SJSA1 (cell line): ENCODE measurements around the gene BRD4. TPM values are rescaled to one million over a fixed set of nuclear protein-coding genes. Genes with fewer than 3 reads are reported as not detected.
A peak's percentile ranks its signal among the peaks of the same experiment; 100 is the strongest.

Experiments
- DNase-seq, 2 experiments: peaks; one replicate each; pipeline ENCODE4 v3.0.0-alpha.2; 2015 to 2020; ENCODE audit warnings: low spot score in 2 of 2, low read depth in 1 of 2
- H3K27ac ChIP-seq: fragments of 250-450 bp; sonication (Bioruptor Pico); 2 replicates; pipeline ENCODE4 v1.5.1; 2020; ENCODE audit warnings: mild to moderate bottlenecking, moderate library complexity
- H3K27me3 ChIP-seq: fragments of 250-450 bp; sonication (Bioruptor Pico); replicated peaks from 2 replicates; pipeline ENCODE4 v1.5.1; 2020; ENCODE audit warnings: mild to moderate bottlenecking, moderate library complexity
- H3K36me3 ChIP-seq: fragments of 250-450 bp; sonication (Bioruptor Pico); 2 replicates; pipeline ENCODE4 v1.5.1; 2020; ENCODE audit warnings: mild to moderate bottlenecking
- H3K4me1 ChIP-seq: fragments of 250-450 bp; sonication (Bioruptor Pico); replicated peaks from 2 replicates; pipeline ENCODE4 v1.6.1; 2021; ENCODE audit warnings: mild to moderate bottlenecking
- H3K4me3 ChIP-seq: fragments of 250-450 bp; sonication (Bioruptor Pico); 2 replicates; pipeline ENCODE4 v1.5.1; 2020; ENCODE audit warnings: mild to moderate bottlenecking
- H3K9me3 ChIP-seq: fragments of 250-450 bp; sonication (Bioruptor Pico); replicated peaks from 2 replicates; pipeline ENCODE4 v1.5.1; 2020; ENCODE audit warnings: mild to moderate bottlenecking
- total RNA-seq: library from RNA; depleted of rRNA; stranded (reverse); fragments of >200 nt; shearing (Covaris generic); gene quantifications from 2 replicates; pipeline ENCODE4 v1.2.3, GENCODE V29; 2014

The BRD4 gene
- total RNA-seq, 1 experiment from 2014 or later = 15.8 TPM

DNA sequence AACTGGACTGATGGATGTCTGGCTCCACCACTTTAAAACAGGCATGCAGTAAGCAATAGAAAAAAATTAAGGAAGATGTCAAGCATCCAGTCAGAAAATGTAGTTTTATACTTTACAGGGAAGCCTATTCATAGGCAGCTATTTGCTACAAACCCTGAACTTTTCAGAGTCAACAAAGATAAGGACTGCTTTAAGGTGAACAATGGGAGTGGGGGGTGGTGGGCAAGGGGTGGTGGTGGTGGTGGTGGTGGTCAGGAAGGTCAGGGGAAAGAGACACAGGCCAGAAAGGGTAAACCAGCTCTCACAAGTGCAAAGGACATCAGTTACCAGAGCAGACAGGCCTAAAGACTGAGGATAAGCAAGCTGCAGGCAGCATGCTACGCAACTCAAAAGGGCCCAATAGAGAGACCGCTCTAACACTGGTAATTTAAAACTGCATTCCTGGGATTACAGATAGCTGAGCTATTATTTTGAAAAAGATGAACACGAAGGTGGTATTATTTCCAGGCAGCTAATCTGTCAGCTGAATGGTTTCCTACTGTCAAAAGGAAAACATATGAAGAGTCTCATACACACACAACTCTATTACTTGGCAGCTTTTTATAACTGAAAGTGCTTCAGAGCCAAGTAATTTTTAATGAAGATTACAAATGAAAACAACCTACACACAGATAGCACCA, 14.8 kb downstream of the BRD4 start:
- Histone ChIP-seq H3K4me1 (peaks cover 62% of the 10 kb centered on the region), H3K27me3 (no peaks in the 10 kb centered on the region), H3K36me3 (peaks cover 19% of the 10 kb centered on the region), H3K27ac (peak overlapping the region; percentile 19; the same call in 1 of the 2 replicates), H3K4me3 (no peak overlapping the region), H3K9me3 (no peaks in the 10 kb centered on the region; the same call in 1 of the 2 replicates)
- DNase-seq = no peak

DNA sequence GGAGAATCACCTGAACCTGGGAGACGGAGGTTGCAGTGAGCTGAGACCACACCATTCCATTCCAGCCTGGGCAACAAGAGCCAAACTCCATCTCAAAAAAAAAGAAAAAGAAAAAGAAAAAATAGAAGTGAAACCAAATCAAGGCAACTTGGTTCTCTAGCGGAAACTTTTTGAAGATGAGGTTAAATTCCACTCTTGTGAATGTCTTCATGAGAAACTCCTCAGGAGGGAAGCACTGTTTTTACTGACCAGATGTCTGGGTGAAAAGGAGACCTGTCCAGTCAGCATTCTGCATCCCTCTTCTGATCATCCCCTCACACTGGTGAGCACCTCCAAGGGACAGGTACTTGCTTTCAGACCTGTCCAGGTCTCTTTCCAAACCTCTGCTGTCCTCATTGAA, 15.8 kb downstream of the BRD4 start:
- H3K27ac ChIP-seq = no peak overlapping the region; the same call in 1 of the 2 replicates
- peaks cover 60% of the 10 kb centered on the region for H3K4me1 ChIP-seq
- H3K9me3 ChIP-seq = no peaks in the 10 kb centered on the region; the same call in 1 of the 2 replicates
- H3K36me3 ChIP-seq = peaks cover 22% of the 10 kb centered on the region
- H3K27me3 ChIP-seq = no peaks in the 10 kb centered on the region
- no peak overlapping the region for H3K4me3 ChIP-seq
- no peak for DNase-seq

DNA sequence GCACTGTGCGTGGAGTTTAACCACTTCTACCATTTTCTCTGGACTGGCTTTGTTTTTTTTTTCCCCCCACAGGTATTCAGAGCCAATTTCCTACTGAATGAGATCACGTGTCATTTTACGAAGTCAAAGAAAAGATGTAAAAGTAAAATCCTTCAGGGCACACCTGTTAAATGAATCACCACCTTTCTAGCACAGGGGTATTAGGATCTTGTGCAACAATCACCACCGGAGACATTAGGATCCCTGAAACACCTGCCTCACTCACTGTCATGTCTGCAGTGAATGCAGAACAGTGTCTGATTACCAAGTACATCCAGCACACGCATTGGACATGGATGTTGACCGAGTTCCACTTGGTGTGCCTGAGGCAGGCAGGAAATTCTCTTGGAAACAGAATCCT, 17.2 kb downstream of the BRD4 start:
- no peak for DNase-seq
- Histone ChIP-seq H3K27ac (no peak overlapping the region), H3K27me3 (no peaks in the 10 kb centered on the region), H3K4me3 (no peak overlapping the region), H3K9me3 (no peaks in the 10 kb centered on the region; the same call in 1 of the 2 replicates), H3K36me3 (peaks cover 27% of the 10 kb centered on the region), H3K4me1 (peaks cover 47% of the 10 kb centered on the region)

DNA sequence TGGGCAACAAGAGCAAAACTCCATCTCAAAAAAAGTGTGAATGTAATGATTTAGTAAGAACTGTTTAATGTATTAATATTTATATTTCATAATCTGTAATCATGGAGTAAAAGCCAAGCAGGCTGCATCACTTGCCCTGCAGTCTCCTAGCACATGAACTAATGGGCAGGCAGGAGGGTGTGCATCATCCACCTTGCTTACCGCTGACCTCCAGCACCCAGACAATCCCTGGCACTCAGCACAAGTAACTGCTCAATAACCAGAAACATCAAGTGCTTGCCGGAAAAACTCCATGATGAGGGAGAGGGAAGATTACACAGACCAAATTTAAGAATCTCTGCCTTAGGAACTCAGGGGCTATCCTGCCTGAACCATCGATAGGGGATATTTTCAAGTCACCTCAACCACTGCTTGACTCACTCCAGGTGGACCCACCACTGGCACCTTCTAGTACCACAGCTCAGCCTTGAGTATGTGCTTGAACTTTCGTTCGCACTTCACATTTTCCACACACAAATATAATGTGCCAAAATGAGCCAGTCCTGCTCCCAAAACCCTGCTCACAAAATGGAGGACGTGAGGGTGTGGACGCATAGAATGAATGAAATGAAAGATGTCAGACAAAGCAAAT, 18.6 kb downstream of the BRD4 start:
- no peaks in the 10 kb centered on the region for H3K27me3 ChIP-seq
- DNase-seq = no peak
- H3K4me3 ChIP-seq = no peak overlapping the region
- H3K36me3 ChIP-seq = peaks cover 27% of the 10 kb centered on the region
- no peaks in the 10 kb centered on the region; the same call in 1 of the 2 replicates for H3K9me3 ChIP-seq
- peaks cover 43% of the 10 kb centered on the region for H3K4me1 ChIP-seq
- no peak overlapping the region for H3K27ac ChIP-seq

DNA sequence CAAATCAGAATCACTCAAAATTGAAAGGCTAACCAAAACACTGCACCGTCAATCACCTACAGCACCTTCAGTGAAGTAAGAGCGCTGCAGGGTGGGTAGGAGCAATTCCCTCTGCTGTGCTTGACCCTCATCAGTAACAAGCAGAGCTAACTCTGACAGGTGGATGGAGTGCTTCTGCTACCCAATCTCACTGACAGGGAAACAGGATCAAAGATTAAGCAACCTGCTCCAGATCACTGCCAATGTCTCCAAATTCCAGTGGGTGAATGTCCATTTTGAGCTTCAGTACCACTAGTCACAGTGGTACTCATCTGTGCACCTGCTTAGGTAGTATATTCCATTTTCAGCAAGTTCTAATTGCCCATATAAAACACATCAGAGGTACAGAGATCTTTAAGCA, 25.2 kb downstream of the BRD4 start:
- DNase-seq = no peak
- H3K27me3 ChIP-seq = no peaks in the 10 kb centered on the region

DNA sequence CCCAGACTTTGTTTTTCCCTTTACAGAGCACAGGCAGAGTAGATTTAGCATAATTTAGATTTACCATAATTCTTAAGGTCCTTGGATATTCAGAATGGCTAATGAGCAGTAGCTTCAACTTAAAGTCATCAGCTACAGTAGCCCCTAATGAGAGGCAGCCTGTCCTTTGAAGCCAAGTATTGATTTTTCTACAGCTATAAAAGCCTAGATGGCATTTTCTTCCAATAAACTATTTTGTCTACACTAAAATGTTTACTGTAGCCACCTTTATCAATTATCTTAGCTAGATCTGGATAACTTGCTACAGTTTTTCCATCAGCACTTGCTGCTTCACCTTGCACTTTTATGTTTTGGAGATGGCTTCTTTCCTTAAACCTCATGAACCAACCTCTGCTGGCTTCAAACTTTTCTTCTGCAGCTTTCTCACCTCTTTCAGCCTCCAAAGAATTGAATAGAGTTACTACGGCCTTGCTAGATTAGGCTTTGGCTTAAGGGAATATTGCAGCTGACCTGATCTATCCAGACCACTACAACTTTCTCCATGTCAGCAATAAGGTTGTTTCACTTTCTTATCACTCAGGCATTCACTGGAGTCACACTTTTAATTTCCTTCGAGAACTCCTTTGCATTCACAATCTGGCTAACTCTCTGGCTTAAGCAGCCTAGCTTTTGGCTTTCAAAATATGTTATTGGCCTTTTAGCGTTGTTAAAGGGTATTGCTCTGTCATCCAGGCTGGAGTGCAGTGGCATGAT, 26.6 kb downstream of the BRD4 start:
- H3K36me3 ChIP-seq = peaks cover 12% of the 10 kb centered on the region
- peaks cover 42% of the 10 kb centered on the region for H3K4me1 ChIP-seq
- H3K4me3 ChIP-seq = no peak overlapping the region
- H3K9me3 ChIP-seq = peaks cover 3% of the 10 kb centered on the region; the same call in 1 of the 2 replicates
- H3K27ac ChIP-seq = no peak overlapping the region; the same call in 1 of the 2 replicates
- H3K27me3 ChIP-seq = no peaks in the 10 kb centered on the region
- DNase-seq = no peak

More for the DNA sequence above, 25.2 kb downstream of the BRD4 start:
- peaks cover 20% of the 10 kb centered on the region for H3K36me3 ChIP-seq
- H3K27ac ChIP-seq = no peak overlapping the region
- peaks cover 32% of the 10 kb centered on the region for H3K4me1 ChIP-seq
- no peak overlapping the region for H3K4me3 ChIP-seq
- peaks cover 3% of the 10 kb centered on the region; the same call in 1 of the 2 replicates for H3K9me3 ChIP-seq

DNA sequence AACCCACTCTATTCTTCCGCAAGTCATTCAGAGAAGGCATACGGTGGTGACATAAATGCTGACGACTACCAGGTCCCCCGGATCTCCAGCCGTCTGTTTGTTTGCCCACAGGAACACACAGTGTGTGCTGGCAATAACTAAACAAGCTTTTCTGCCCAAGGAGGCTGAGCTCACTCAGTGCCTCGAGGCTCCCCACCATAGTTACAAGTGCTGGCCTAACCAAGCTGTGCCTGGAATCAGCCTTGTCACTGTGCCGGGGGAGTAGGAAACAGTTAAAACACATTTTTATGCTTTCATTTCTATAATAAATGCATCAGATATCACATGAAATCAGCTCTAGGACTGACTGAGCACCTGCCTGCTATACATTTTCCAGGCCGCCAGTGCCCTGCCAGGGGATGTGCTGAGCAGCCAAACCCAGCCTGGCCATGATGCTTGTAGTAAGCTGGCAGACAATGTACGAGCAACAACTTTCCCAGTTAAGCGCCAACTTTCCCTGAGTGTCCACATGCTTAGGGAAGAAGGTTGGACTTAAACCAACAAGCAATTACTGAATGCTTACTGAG, 28.1 kb downstream of the BRD4 start:
- Histone ChIP-seq H3K36me3 (peaks cover 12% of the 10 kb centered on the region), H3K4me1 (peaks cover 55% of the 10 kb centered on the region), H3K27me3 (no peaks in the 10 kb centered on the region), H3K9me3 (peaks cover 3% of the 10 kb centered on the region; the same call in 1 of the 2 replicates), H3K4me3 (no peak overlapping the region), H3K27ac (0 out of 2 replicates have a peak overlapping the region, but pooled peaks have one; percentile 26)
- DNase-seq = no peak

DNA sequence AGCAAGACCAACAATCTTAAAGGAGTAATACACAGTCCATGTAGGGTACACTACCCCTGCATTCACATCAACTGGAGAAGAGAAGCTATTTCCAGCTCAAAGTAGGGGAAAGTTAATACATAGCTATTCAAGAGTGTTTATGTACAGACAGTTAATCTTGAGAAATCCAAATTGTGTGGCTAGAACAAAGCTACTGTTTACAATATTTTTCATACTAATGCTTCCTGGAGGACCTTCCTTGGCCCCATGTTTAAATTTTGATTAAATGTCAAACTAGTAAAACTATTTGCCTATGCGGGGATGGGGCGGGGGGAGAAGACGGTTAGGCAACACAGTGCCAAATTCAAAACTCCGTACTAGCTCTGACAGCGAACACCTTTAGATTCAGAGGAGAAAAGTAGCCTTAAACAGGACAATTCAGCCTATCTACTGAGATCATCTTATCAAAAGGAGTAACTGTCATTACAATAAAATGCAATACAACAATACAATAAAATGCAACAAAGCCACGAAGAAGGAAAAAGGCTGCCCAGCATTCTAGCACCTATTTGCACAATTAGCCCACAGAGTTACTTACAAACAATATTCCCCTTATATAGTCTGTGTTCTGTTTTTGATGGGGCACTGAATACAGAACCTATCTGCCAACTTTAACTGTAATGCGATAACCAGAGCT, 29.1 kb downstream of the BRD4 start:
- DNase-seq = peak in 1 of 2 experiments; percentile 61
- Histone ChIP-seq H3K4me1 (peaks cover 63% of the 10 kb centered on the region), H3K36me3 (peaks cover 12% of the 10 kb centered on the region), H3K4me3 (no peak overlapping the region), H3K27ac (peak overlapping the region; percentile 26), H3K27me3 (no peaks in the 10 kb centered on the region), H3K9me3 (peaks cover 3% of the 10 kb centered on the region; the same call in 1 of the 2 replicates)

DNA sequence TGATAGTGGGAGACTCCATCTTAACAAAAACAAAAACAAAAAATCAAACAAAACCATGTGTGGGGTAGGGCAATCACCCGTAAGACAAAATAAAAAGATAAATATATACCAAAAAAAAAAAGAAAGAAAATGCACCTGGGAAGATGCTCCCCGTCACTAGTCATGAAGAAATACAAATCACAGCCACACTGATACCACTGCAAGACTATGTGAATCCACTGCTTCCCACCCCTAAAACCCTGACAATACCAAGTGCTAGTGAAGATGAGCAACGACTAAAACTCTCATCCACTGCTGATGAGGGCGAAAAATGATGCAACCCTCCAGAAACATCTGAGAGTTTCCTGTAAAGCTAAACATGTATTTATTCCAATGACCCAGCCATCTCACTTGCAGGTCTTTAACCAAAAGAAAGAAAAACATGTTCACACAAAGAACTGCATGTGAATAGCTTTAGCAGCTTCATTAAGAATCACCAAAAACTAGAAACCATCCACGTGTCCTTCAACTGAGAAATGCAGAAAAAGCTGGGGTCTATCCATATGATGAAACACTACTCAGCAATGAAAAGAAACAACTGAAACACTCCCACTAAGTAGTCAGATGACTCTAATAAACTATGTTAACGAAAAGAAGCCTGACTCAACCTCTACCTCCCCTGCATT, 31.7 kb downstream of the BRD4 start:
- H3K27me3 ChIP-seq = no peaks in the 10 kb centered on the region

DNA sequence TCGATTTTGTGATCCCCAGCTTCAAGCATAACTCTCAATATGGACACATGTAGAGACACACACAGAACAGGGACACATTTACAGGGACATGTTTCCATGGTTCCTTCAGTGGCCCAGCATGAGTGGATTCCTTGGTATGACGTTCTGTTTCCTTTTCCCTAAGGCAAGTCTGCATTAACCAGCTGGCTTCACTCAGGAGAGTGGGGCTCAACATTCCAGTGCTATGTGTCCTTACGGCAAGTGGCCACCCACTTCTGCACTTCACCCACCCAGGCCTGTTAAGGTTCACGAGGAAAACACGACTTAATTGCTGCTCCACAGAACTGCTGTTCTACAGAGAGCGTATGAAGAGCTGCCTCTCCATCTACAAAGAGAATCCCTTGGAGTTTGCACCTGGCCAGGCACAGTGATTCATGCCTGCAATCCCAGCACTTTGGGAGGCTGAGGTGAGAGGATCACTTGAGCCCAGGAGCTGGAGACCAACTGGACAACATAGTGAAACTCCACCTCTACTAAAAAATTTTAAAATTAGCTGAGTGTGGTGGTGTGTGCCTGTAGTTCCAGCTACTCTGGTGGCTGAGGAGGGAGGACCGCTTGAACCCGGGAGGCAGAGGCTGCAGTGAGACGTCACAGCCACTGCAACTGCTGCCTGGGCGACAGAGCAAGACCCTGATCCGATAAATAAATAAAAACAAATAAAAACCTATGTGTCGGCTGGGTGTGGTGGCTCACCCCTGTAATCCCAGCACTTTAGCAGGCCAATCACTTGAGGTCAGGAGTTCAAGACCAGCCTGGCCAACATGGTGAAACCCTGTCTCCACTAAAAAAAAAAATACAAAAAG, 32.5 kb downstream of the BRD4 start:
- Histone ChIP-seq H3K4me1 (peaks cover 83% of the 10 kb centered on the region), H3K36me3 (peaks cover 19% of the 10 kb centered on the region), H3K4me3 (no peak overlapping the region), H3K9me3 (no peaks in the 10 kb centered on the region), H3K27me3 (no peaks in the 10 kb centered on the region), H3K27ac (peak overlapping the region; percentile 50)
- peak; percentile 52 to 63 for DNase-seq

More for the DNA sequence above, 31.7 kb downstream of the BRD4 start:
- peaks cover 1% of the 10 kb centered on the region; the same call in 1 of the 2 replicates for H3K9me3 ChIP-seq
- no peak overlapping the region for H3K4me3 ChIP-seq
- peaks cover 23% of the 10 kb centered on the region for H3K36me3 ChIP-seq
- peaks cover 83% of the 10 kb centered on the region for H3K4me1 ChIP-seq
- H3K27ac ChIP-seq = peak overlapping the region; percentile 50
- DNase-seq = peak in 1 of 2 experiments; percentile 52

DNA sequence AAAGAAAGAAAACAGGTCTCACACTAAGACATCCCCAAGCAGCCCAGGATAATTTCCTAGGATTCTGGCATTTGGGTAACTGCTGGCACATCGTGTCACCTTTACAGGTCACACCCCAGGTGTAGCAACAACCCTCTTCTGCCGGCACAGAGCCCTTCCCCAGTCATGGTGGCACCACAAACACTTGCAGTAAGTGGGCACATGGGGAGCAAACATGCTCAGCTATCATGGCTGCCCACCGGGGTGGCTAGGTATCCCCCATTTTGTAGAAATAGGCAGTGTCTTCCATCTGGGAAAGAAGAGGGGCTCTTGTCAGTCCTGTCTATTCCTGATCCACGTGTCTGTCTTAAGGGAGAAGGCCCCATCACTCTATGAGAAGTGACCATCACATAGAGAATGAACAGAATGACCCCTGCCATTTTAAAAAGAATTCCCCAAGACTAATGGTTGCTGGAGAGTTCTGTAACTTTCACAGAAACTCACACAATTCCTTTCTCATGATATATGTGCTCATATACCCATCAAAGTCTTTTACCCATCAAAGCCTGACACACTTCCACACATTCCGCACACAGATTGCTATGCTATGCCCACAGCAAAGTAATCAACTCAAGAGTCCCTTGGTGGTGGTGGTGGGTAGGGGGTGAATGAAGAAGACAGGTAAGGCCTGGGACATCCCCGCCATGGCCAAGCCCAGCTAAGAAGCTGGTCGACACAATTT, 33.3 kb downstream of the BRD4 start:
- no peak for DNase-seq
- H3K27ac ChIP-seq = peak overlapping the region; percentile 50
- peaks cover 75% of the 10 kb centered on the region for H3K4me1 ChIP-seq
- peaks cover 19% of the 10 kb centered on the region for H3K36me3 ChIP-seq
- no peak overlapping the region for H3K4me3 ChIP-seq
- no peaks in the 10 kb centered on the region for H3K27me3 ChIP-seq
- H3K9me3 ChIP-seq = no peaks in the 10 kb centered on the region
